Panc1 (cell line): Measurements from ENCODE around the gene PPARG. TPM values are rescaled to one million over a fixed set of nuclear protein-coding genes. Genes with fewer than 3 reads are reported as not detected.

ENCODE experiments used
- ATAC-seq: fragments of 200-7000 bp; cut with Tn5 transposase; 2 replicates; pipeline ENCODE4 v1.9.1; 2020; ENCODE audit warnings: mild to moderate bottlenecking, moderate library complexity
- BruUV-seq: library from RNA; stranded (reverse); fragments of 400-500 nt; replicated peaks from 2 replicates; lab custom pipeline; 2021; lab: Mats Ljungman, UMichigan
- CTCF ChIA-PET: fragments of 300-600 bp; sonication (Branson Sonifier 250); formaldehyde crosslinking; loops from one replicate; lab custom pipeline; 2022; ENCODE audit warnings: antibody characterized with exemption; lab: Charles Lee
- POLR2A ChIA-PET: fragments of 300-600 bp; sonication (Branson Sonifier 250); formaldehyde crosslinking; loops from one replicate; lab custom pipeline; 2022; ENCODE audit warnings: antibody characterized with exemption; lab: Charles Lee
- DNase-seq: peaks from one replicate; pipeline ENCODE4 v3.0.0-alpha.2; 2010; ENCODE audit warnings: low read depth, low spot score
- H3K27ac ChIP-seq: 2 replicates; pipeline ENCODE4 v1.5.1; 2011; ENCODE audit warnings: mild to moderate bottlenecking, low read length, inconsistent platforms
- H3K27me3 ChIP-seq: fragments of 200-500 bp; sonication (Bioruptor generic); 2 replicates; pipeline ENCODE4 v1.6.0; 2014; ENCODE audit warnings: low read length, inconsistent platforms; ENCODE audit not compliant: control insufficient read depth, insufficient read depth
- H3K36me3 ChIP-seq: fragments of 200-500 bp; sonication (Bioruptor generic); 2 replicates; pipeline ENCODE4 v1.5.1; 2014; ENCODE audit warnings: inconsistent platforms, mild to moderate bottlenecking, low read length, moderate library complexity; ENCODE audit not compliant: control insufficient read depth, insufficient read depth
- H3K4me1 ChIP-seq: 2 replicates; pipeline ENCODE4 v1.5.1; 2011; ENCODE audit warnings: inconsistent platforms, mild to moderate bottlenecking, low read length, moderate library complexity; ENCODE audit not compliant: control insufficient read depth, insufficient read depth
- H3K4me3 ChIP-seq, 2 experiments: 2 replicates each; pipeline ENCODE4 v1.5.1; 2011 to 2012; ENCODE audit warnings: low read depth in 2 of 2, low read length in 2 of 2, mild to moderate bottlenecking in 2 of 2, inconsistent platforms in 1 of 2, moderate library complexity in 1 of 2
- H3K9me3 ChIP-seq: fragments of 200-500 bp; sonication (Bioruptor generic); 2 replicates; pipeline ENCODE4 v1.5.1; 2014; ENCODE audit warnings: low read depth, mild to moderate bottlenecking, inconsistent platforms, low read length, moderate library complexity; ENCODE audit not compliant: control insufficient read depth, insufficient read depth
- POLR2AphosphoS5 ChIP-seq: IDR thresholded peaks from 2 replicates; pipeline ENCODE4 v1.6.1; 2012; ENCODE audit warnings: mild to moderate bottlenecking, low read depth, low read length, moderate library complexity
- REST ChIP-seq, 2 experiments: IDR thresholded peaks; 2 replicates each; pipeline ENCODE4 v1.6.1; 2011 to 2012; ENCODE audit warnings: low read depth in 2 of 2, control low read depth in 1 of 2, low read length in 1 of 2, mild to moderate bottlenecking in 1 of 2, moderate library complexity in 1 of 2; ENCODE audit not compliant: insufficient read depth in 1 of 2
- SIN3A ChIP-seq: IDR thresholded peaks from 2 replicates; pipeline ENCODE4 v1.6.1; 2012; ENCODE audit warnings: low read depth, mild to moderate bottlenecking, low read length, moderate library complexity, borderline replicate concordance; ENCODE audit not compliant: insufficient read depth
- TCF7L2 ChIP-seq: IDR thresholded peaks from 2 replicates; pipeline ENCODE4 v1.6.1; 2011; ENCODE audit warnings: mild to moderate bottlenecking, low read depth, low read length, inconsistent platforms
- in situ Hi-C: cut with HindIII; loops from 2 replicates; pipeline ENCODE4 v1.10.0; 2016; ENCODE audit warnings: low sequenced_read_pairs, low pct_unique_long_range_greater_than_20kb
- intact Hi-C: fragments of 100-400 bp; cut with micrococcal nuclease; formaldehyde crosslinking; loops from one replicate; pipeline ENCODE4 v1.10.0; 2022; ENCODE audit not compliant: unreplicated experiment
- total RNA-seq: library from RNA; stranded (reverse); gene quantifications from one replicate; pipeline ENCODE4 v1.2.1, GENCODE V29; 2021; ENCODE audit not compliant: unreplicated experiment
- TF ChIP-seq, protein P1 (sequence below): fragments of 450-650 bp; IDR thresholded peaks from 2 replicates; pipeline ENCODE4 v1.5.1; 2017; ENCODE audit warnings: mild to moderate bottlenecking

PPARG gene
- total RNA-seq, 1 experiment from 2014 or later = 88.1 TPM

GRCh38 chr3:12408984-12409683 is 120.3 kb downstream of the PPARG start:
- H3K36me3 ChIP-seq = peaks cover 7% of the 10 kb centered on the region; the same call in 1 of the 2 replicates
- H3K27me3 ChIP-seq = no peaks in the 10 kb centered on the region
- no peaks in the 10 kb centered on the region for H3K9me3 ChIP-seq
- no peak for DNase-seq
- H3K4me3 ChIP-seq = no peak overlapping the region
- intact Hi-C loops = loop anchor here (10.0 kb wide), 1 partner anchor 66 kb away; no protein-coding TSS in a partner anchor
- H3K27ac ChIP-seq = peak overlapping the region; percentile 77
- CTCF ChIA-PET = no interaction called here
- peaks cover 29% of the 10 kb centered on the region for H3K4me1 ChIP-seq
- TSS peak; percentile 1 for BruUV-seq
- TF ChIP-seq SIN3A (no peak), REST (IDR thresholded peaks at IDR 0.05; ENCODE audit: insufficient read depth in 1 of 2, low read depth in 2 of 2, low read length in 1 of 2) (no peak), TCF7L2 (no peak), POLR2AphosphoS5 (no peak)
- TF ChIP-seq, protein P1, sequence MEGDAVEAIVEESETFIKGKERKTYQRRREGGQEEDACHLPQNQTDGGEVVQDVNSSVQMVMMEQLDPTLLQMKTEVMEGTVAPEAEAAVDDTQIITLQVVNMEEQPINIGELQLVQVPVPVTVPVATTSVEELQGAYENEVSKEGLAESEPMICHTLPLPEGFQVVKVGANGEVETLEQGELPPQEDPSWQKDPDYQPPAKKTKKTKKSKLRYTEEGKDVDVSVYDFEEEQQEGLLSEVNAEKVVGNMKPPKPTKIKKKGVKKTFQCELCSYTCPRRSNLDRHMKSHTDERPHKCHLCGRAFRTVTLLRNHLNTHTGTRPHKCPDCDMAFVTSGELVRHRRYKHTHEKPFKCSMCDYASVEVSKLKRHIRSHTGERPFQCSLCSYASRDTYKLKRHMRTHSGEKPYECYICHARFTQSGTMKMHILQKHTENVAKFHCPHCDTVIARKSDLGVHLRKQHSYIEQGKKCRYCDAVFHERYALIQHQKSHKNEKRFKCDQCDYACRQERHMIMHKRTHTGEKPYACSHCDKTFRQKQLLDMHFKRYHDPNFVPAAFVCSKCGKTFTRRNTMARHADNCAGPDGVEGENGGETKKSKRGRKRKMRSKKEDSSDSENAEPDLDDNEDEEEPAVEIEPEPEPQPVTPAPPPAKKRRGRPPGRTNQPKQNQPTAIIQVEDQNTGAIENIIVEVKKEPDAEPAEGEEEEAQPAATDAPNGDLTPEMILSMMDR = no peak
- in situ Hi-C loops = no loop called here
- ATAC-seq = no peak
- POLR2A ChIA-PET = no interaction called here

DNA sequence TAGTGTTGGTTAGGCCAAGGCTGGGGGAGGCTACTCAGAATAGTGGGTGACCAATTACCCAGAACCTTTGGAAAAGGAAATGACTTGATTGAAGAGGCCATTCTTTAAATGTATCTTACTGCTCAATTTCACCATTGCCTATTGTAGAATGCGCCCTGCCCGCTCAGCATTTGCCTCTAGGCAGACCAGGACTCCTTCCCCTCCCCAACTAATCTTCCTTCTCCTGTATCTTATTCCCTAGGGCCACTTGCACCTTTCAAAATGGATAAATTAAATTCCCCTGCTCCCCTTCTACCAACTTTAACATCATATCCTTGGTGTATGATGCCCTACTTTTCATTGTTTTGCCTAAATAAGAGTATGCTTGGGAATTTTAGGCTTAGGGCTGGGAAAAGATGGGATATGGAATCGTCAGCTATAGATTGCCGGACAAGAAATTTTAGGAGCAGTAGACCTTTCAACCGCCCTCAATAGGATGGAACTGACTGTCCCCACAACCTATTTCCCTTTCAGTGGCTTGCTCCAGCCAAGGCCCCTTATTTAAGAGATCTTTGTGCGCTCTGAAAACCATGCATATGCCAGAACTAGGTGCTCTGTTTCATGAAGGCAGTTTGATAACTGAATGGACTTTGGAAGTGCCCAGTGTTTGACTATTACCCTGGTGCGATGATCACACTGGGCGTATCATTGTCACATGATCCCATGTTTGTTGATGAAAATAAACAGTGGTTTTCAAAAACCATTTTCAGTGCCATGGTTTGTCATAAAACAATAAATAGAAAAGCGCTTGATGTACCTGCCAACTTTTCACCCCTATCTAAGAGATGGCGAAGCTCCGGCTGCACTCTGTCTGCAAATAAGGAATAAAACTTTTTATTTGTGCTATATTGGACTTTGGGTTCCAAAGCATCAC is 121.1 kb downstream of the PPARG start:
- no peaks in the 10 kb centered on the region for H3K27me3 ChIP-seq
- no peak for ATAC-seq
- CTCF ChIA-PET = interaction anchor here (0.6 kb wide), 1 partner anchor 245 kb away, joined by 5 read pairs; no protein-coding TSS in a partner anchor
- no peaks in the 10 kb centered on the region for H3K9me3 ChIP-seq
- POLR2A ChIA-PET = no interaction called here
- TF ChIP-seq SIN3A = no peak
- intact Hi-C loops = loop anchor here (10.0 kb wide), 1 partner anchor 65 kb away; no protein-coding TSS in a partner anchor
- in situ Hi-C loops = no loop called here
- H3K27ac ChIP-seq = peak overlapping the region; percentile 77
- no TSS peak for BruUV-seq
- H3K4me1 ChIP-seq = peaks cover 23% of the 10 kb centered on the region
- peaks cover 7% of the 10 kb centered on the region; the same call in 1 of the 2 replicates for H3K36me3 ChIP-seq
- H3K4me3 ChIP-seq = no peak overlapping the region
- DNase-seq = no peak
